IMR-90 (cell line): Measurements from ENCODE around the gene ARHGEF38. TPM values are rescaled to one million over a fixed set of nuclear protein-coding genes. Genes with fewer than 3 reads are reported as not detected.

ENCODE experiments used
- ATAC-seq: fragments of 200-7000 bp; cut with Tn5 transposase; 2 replicates; pipeline ENCODE4 v1.9.1; 2020; ENCODE audit warnings: low read depth, mild to moderate bottlenecking, moderate library complexity
- BruUV-seq: library from RNA; stranded (reverse); fragments of 400-500 nt; replicated peaks from 2 replicates; lab custom pipeline; 2021; lab: Mats Ljungman, UMichigan
- CTCF ChIA-PET: fragments of 300-600 bp; formaldehyde crosslinking; extraction: SDS; loops from one replicate; lab custom pipeline; 2021; ENCODE audit warnings: antibody characterized with exemption; lab: Yijun Ruan, JAX
- POLR2A ChIA-PET: fragments of 300-600 bp; sonication (Branson Sonifier 250); formaldehyde crosslinking; loops from one replicate; lab custom pipeline; 2022; ENCODE audit warnings: antibody characterized with exemption; ENCODE audit not compliant: unreplicated experiment; lab: Charles Lee
- DNase-seq: peaks from one replicate; pipeline ENCODE4 v3.0.0; 2013
- H2AFZ ChIP-seq: replicated peaks from 2 replicates; pipeline ENCODE3; 2013; ENCODE audit warnings: low read length, mild to moderate bottlenecking; ENCODE audit not compliant: poor library complexity
- H2AK5ac ChIP-seq: 2 replicates; pipeline ENCODE4 v1.6.1; 2013; ENCODE audit warnings: low read depth, low read length, inconsistent platforms
- H2AK9ac ChIP-seq: replicated peaks from 2 replicates; pipeline ENCODE3; 2013; ENCODE audit warnings: mild to moderate bottlenecking, low read depth, low read length, moderate library complexity; ENCODE audit not compliant: poor library complexity
- H2BK120ac ChIP-seq: 2 replicates; pipeline ENCODE4 v1.6.1; 2013; ENCODE audit warnings: low read depth, low read length, inconsistent platforms
- H2BK15ac ChIP-seq: 3 replicates; pipeline ENCODE4 v1.6.1; 2013; ENCODE audit warnings: low read depth, low read length, inconsistent platforms
- H2BK20ac ChIP-seq: 2 replicates; pipeline ENCODE4 v1.6.1; 2013; ENCODE audit warnings: low read depth, mild to moderate bottlenecking, inconsistent platforms, low read length, moderate library complexity
- H2BK5ac ChIP-seq: 2 replicates; pipeline ENCODE4 v1.6.1; 2013; ENCODE audit warnings: mild to moderate bottlenecking, low read depth, low read length, inconsistent platforms; ENCODE audit not compliant: poor library complexity, severe bottlenecking
- H3K14ac ChIP-seq: replicated peaks from 2 replicates; pipeline ENCODE4 v1.6.1; 2013; ENCODE audit warnings: low read depth, low read length, inconsistent platforms
- H3K18ac ChIP-seq: 2 replicates; pipeline ENCODE4 v1.6.1; 2013; ENCODE audit warnings: low read depth, low read length, control low read depth
- H3K23ac ChIP-seq: 2 replicates; pipeline ENCODE4 v1.6.1; 2013; ENCODE audit warnings: low read depth, low read length, inconsistent platforms
- H3K27ac ChIP-seq: 2 replicates; pipeline ENCODE4 v1.5.1; 2013; ENCODE audit warnings: mild to moderate bottlenecking, control low read depth, low read length; ENCODE audit not compliant: insufficient read depth
- H3K27me3 ChIP-seq: 2 replicates; pipeline ENCODE4 v1.6.1; 2013; ENCODE audit warnings: low read length; ENCODE audit not compliant: control insufficient read depth, insufficient read depth
- H3K36me3 ChIP-seq: 2 replicates; pipeline ENCODE4 v1.6.1; 2013; ENCODE audit warnings: low read length, mixed read lengths; ENCODE audit not compliant: control insufficient read depth, insufficient read depth
- H3K4ac ChIP-seq: 2 replicates; pipeline ENCODE4 v1.6.1; 2013; ENCODE audit warnings: low read depth, low read length, inconsistent platforms
- H3K4me1 ChIP-seq: 2 replicates; pipeline ENCODE4 v1.6.1; 2013; ENCODE audit warnings: low read length, mixed read lengths; ENCODE audit not compliant: control insufficient read depth, insufficient read depth
- H3K4me2 ChIP-seq: 2 replicates; pipeline ENCODE4 v1.6.1; 2013; ENCODE audit warnings: low read depth, mild to moderate bottlenecking, control low read depth, low read length, moderate library complexity
- H3K4me3 ChIP-seq: 2 replicates; pipeline ENCODE4 v1.5.1; 2013; ENCODE audit warnings: low read depth, mild to moderate bottlenecking, control low read depth, low read length, moderate library complexity; ENCODE audit not compliant: insufficient read depth
- H3K56ac ChIP-seq: 2 replicates; pipeline ENCODE4 v1.6.1; 2013; ENCODE audit warnings: low read length, inconsistent platforms; ENCODE audit not compliant: insufficient read depth; ENCODE audit errors: extremely low read depth
- H3K79me1 ChIP-seq, 2 experiments: 2 replicates each; pipeline ENCODE4 v1.6.1; 2013; ENCODE audit warnings: low read length in 2 of 2, inconsistent platforms in 1 of 2, low read depth in 1 of 2
- H3K9ac ChIP-seq: 2 replicates; pipeline ENCODE4 v1.6.1; 2013; ENCODE audit warnings: low read depth, low read length, control low read depth
- H3K9me1 ChIP-seq: 2 replicates; pipeline ENCODE4 v1.6.1; 2013; ENCODE audit warnings: low read length, inconsistent platforms; ENCODE audit not compliant: insufficient read depth
- H3K9me3 ChIP-seq: 2 replicates; pipeline ENCODE4 v1.6.1; 2013; ENCODE audit warnings: low read length; ENCODE audit not compliant: control insufficient read depth, insufficient read depth
- H4K20me1 ChIP-seq: 2 replicates; pipeline ENCODE4 v1.6.1; 2013; ENCODE audit warnings: low read length, inconsistent platforms; ENCODE audit not compliant: insufficient read depth
- H4K5ac ChIP-seq: 2 replicates; pipeline ENCODE4 v1.6.1; 2013; ENCODE audit warnings: mild to moderate bottlenecking, low read depth, low read length, control low read depth
- H4K8ac ChIP-seq, 2 experiments: 2 replicates each; pipeline ENCODE4 v1.6.1; 2013; ENCODE audit warnings: low read depth in 2 of 2, low read length in 2 of 2, control low read depth in 1 of 2, inconsistent platforms in 1 of 2
- H4K91ac ChIP-seq: 2 replicates; pipeline ENCODE4 v1.6.1; 2013; ENCODE audit warnings: low read depth, low read length, inconsistent platforms; ENCODE audit not compliant: insufficient read depth
- BHLHE40 ChIP-seq: fragments of 150-350 bp; IDR thresholded peaks from 2 replicates; pipeline ENCODE4 v1.6.1; 2016; ENCODE audit warnings: mild to moderate bottlenecking, low read depth, low read length
- CEBPB ChIP-seq: IDR thresholded peaks from 2 replicates; pipeline ENCODE4 v1.6.1; 2012; ENCODE audit warnings: low read depth, low read length, improper control_type of control experiment
- CHD1 ChIP-seq: IDR thresholded peaks from 2 replicates; pipeline ENCODE4 v1.6.1; 2012; ENCODE audit warnings: low read depth, low read length, improper control_type of control experiment
- CTCF ChIP-seq: conservative IDR thresholded peaks from 2 replicates; pipeline ENCODE4 v1.5.1; 2012; ENCODE audit warnings: mild to moderate bottlenecking, low read depth, low read length, improper control_type of control experiment
- FOS ChIP-seq: fragments of 150-350 bp; IDR thresholded peaks from 2 replicates; pipeline ENCODE4 v1.6.1; 2016; ENCODE audit warnings: low read depth, low read length
- MAFK ChIP-seq: IDR thresholded peaks from 2 replicates; pipeline ENCODE4 v1.6.1; 2012; ENCODE audit warnings: low read depth, low read length, improper control_type of control experiment
- MAZ ChIP-seq: IDR thresholded peaks from 2 replicates; pipeline ENCODE4 v1.6.1; 2012; ENCODE audit warnings: low read depth, mild to moderate bottlenecking, low read length, improper control_type of control experiment, moderate library complexity, borderline replicate concordance
- MXI1 ChIP-seq: IDR thresholded peaks from 2 replicates; pipeline ENCODE4 v1.6.1; 2012; ENCODE audit warnings: low read depth, mild to moderate bottlenecking, low read length, moderate library complexity, borderline replicate concordance
- NFE2L2 ChIP-seq: fragments of 150-350 bp; IDR thresholded peaks from 2 replicates; pipeline ENCODE4 v1.6.1; 2016; ENCODE audit warnings: low read depth, mild to moderate bottlenecking, low read length
- POLR2A ChIP-seq: IDR thresholded peaks from 2 replicates; pipeline ENCODE4 v1.6.1; 2012; ENCODE audit warnings: mild to moderate bottlenecking, low read depth, low read length
- RAD21 ChIP-seq: IDR thresholded peaks from 2 replicates; pipeline ENCODE4 v1.6.1; 2012; ENCODE audit warnings: low read length, improper control_type of control experiment
- RCOR1 ChIP-seq: IDR thresholded peaks from 2 replicates; pipeline ENCODE4 v1.6.1; 2012; ENCODE audit warnings: mild to moderate bottlenecking, low read length, improper control_type of control experiment; ENCODE audit not compliant: insufficient replicate concordance
- RFX5 ChIP-seq: IDR thresholded peaks from 2 replicates; pipeline ENCODE4 v1.8.0; 2012; ENCODE audit warnings: low read depth, mild to moderate bottlenecking, low read length, moderate library complexity
- SMC3 ChIP-seq: fragments of 150-350 bp; IDR thresholded peaks from 2 replicates; pipeline ENCODE4 v1.6.1; 2016; ENCODE audit warnings: low read depth, mild to moderate bottlenecking, antibody characterized with exemption, low read length, moderate library complexity
- USF2 ChIP-seq: fragments of 150-350 bp; IDR thresholded peaks from 2 replicates; pipeline ENCODE4 v1.6.1; 2017; ENCODE audit warnings: mild to moderate bottlenecking, antibody characterized with exemption, low read length, low read depth
- WGBS, 2 experiments: methylation state at CpG; one replicate each; pipeline versions ENCODE4 v1.1.5 to v1.1.7; 2013; ENCODE audit warnings: missing lambda C conversion rate in 2 of 2; ENCODE audit not compliant: insufficient read length in 1 of 2; ENCODE audit errors: extremely low coverage in 2 of 2; 5-methylcytosine and 5-hydroxymethylcytosine counted together
- dilution Hi-C: fragments of 300-500 bp; cut with HindIII; formaldehyde crosslinking; loops from one replicate; pipeline ENCODE4 v1.14.3; 2018; ENCODE audit warnings: low sequenced_read_pairs; ENCODE audit not compliant: unreplicated experiment
- in situ Hi-C: fragments of 300-500 bp; cut with MboI; formaldehyde crosslinking; loops from 3 replicates; pipeline ENCODE4 v1.14.3; 2019; ENCODE audit warnings: low sequenced_read_pairs, inconsistent platforms, mixed read lengths
- intact Hi-C: fragments of 100-400 bp; cut with micrococcal nuclease; formaldehyde crosslinking; loops from 2 replicates; pipeline ENCODE4 v1.10.0; 2022
- polyA plus RNA-seq, 3 experiments: library from polyadenylated mRNA; depleted of rRNA; stranded (reverse); fragments of >200 nt; gene quantifications; 2 replicates each; pipeline ENCODE4 v1.2.3, GENCODE V29; 2012; ENCODE audit warnings: low replicate concordance in 1 of 3
- total RNA-seq: library from RNA; depleted of rRNA; stranded (reverse); fragments of >200 nt; gene quantifications from 2 replicates; pipeline ENCODE4 v1.2.3, GENCODE V29; 2012
- TF ChIP-seq, protein P1 (sequence below): fragments of 150-350 bp; IDR thresholded peaks from 2 replicates; pipeline ENCODE4 v1.6.1; 2016; ENCODE audit warnings: low read depth, mild to moderate bottlenecking, low read length, moderate library complexity, borderline replicate concordance

The ARHGEF38 gene
- total and polyA plus RNA-seq, 2 of the 4 experiments (the other 2 are of a cell fraction) = not detected

DNA sequence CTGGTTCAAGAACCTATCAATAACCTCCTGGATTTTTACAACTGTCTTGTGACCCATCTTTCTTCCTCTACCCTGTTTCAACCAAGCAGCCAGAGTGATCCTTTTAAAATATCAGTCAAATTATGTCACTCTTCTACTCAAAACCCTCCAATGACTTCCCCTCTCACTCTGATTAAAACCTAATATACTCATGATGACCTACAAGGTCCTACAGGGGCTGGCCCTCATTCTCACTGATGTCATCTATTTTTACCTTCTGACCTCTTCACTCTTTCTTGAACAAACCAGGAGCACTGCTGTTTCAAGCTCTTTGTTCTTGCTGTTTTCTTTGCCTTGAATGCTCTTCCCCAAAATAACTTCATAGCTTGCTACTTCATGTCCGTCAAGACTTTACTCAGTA, 48.5 kb downstream of the ARHGEF38 start:
- Histone ChIP-seq H2AK5ac (no peak overlapping the region), H3K4ac (no peak overlapping the region), H2AK9ac (no peak overlapping the region), H3K36me3 (no peaks in the 10 kb centered on the region), H3K18ac (no peak overlapping the region), H3K4me2 (no peak overlapping the region), H4K91ac (no peak overlapping the region), H3K27ac (no peak overlapping the region), H2BK5ac (no peak overlapping the region), H3K9ac (no peak overlapping the region), H3K27me3 (no peaks in the 10 kb centered on the region; the same call in 1 of the 2 replicates), H3K14ac (no peak overlapping the region), H3K9me3 (no peaks in the 10 kb centered on the region), H4K5ac (no peak overlapping the region), H3K56ac (no peak overlapping the region), H2BK20ac (no peak overlapping the region), H3K4me1 (no peaks in the 10 kb centered on the region), H4K20me1 (no peaks in the 10 kb centered on the region), H2BK15ac (no peak overlapping the region), H3K23ac (no peak overlapping the region), H2BK120ac (no peak overlapping the region), H2AFZ (no peak overlapping the region), H3K4me3 (no peak overlapping the region), H3K9me1 (no peaks in the 10 kb centered on the region), H3K79me1 (no peaks in the 10 kb centered on the region), H4K8ac (no peak overlapping the region)
- no peak for ATAC-seq
- ChIA-PET POLR2A (no interaction called here), CTCF (no interaction called here)
- intact Hi-C loops = no loop called here
- dilution Hi-C loops = no loop called here
- no CpG with 5 or more reads among the region's 1 CpG for WGBS, 2 experiments
- TF ChIP-seq RCOR1 = no peak
- no peak for TF ChIP-seq RFX5
- no peak for TF ChIP-seq CTCF
- no peak for TF ChIP-seq USF2
- TF ChIP-seq CEBPB = no peak
- TF ChIP-seq MXI1 = no peak
- TF ChIP-seq POLR2A = no peak
- TF ChIP-seq MAZ = no peak
- TF ChIP-seq, protein P1, sequence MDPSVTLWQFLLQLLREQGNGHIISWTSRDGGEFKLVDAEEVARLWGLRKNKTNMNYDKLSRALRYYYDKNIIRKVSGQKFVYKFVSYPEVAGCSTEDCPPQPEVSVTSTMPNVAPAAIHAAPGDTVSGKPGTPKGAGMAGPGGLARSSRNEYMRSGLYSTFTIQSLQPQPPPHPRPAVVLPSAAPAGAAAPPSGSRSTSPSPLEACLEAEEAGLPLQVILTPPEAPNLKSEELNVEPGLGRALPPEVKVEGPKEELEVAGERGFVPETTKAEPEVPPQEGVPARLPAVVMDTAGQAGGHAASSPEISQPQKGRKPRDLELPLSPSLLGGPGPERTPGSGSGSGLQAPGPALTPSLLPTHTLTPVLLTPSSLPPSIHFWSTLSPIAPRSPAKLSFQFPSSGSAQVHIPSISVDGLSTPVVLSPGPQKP = no peak
- TF ChIP-seq NFE2L2 = no peak
- no peak for TF ChIP-seq CHD1
- TF ChIP-seq FOS = no peak
- TF ChIP-seq SMC3 = no peak
- TF ChIP-seq RAD21 = no peak
- no peak for TF ChIP-seq MAFK
- TF ChIP-seq BHLHE40 = no peak
- BruUV-seq = no TSS peak
- DNase-seq = no peak
- in situ Hi-C loops = no loop called here
